Fibroblast of skin of back (primary cell): ENCODE results near the gene NACC2.

Experiments used
- DNase-seq: peaks from one replicate; pipeline ENCODE4 v3.0.0-alpha.2; 2013

NACC2 gene

GRCh38 chr9:136007934-136008692, 87.0 kb downstream of the NACC2 start:
- peak; percentile 81 for DNase-seq

- no peak for DNase-seq
These were observed 87.7 kb downstream of the NACC2 start for GRCh38 chr9:136007276-136007933.

- no peak for DNase-seq
These were observed 88.9 kb downstream of the NACC2 start for GRCh38 chr9:136006169-136006568.

- DNase-seq, result no peak
These were observed 90.4 kb downstream of the NACC2 start for GRCh38 chr9:136004712-136005111.

- no peak for DNase-seq
These were observed 90.9 kb downstream of the NACC2 start for GRCh38 chr9:136004219-136004618.

GRCh38 chr9:136003411-136004218, 91.5 kb downstream of the NACC2 start:
- DNase-seq, result no peak

GRCh38 chr9:136002881-136003280, 92.2 kb downstream of the NACC2 start:
- DNase-seq, result no peak

GRCh38 chr9:136002215-136002614, 92.9 kb downstream of the NACC2 start:
- no peak for DNase-seq

GRCh38 chr9:136001231-136001630, 93.9 kb downstream of the NACC2 start:
- DNase-seq, result no peak

GRCh38 chr9:135998410-135999071, 96.5 kb downstream of the NACC2 start:
- DNase-seq, result no peak

- no peak for DNase-seq
These were observed 97.1 kb downstream of the NACC2 start for GRCh38 chr9:135998016-135998380.

GRCh38 chr9:135997090-135998015, 97.7 kb downstream of the NACC2 start:
- no peak for DNase-seq

GRCh38 chr9:135995816-135996215, 99.3 kb downstream of the NACC2 start:
- no peak for DNase-seq

GRCh38 chr9:135994501-135995192, 100.4 kb downstream of the NACC2 start:
- DNase-seq, result no peak

- no peak for DNase-seq
These were observed 101.2 kb downstream of the NACC2 start for GRCh38 chr9:135993765-135994500.

GRCh38 chr9:135993409-135993742, 101.7 kb downstream of the NACC2 start:
- no peak for DNase-seq

- peak; percentile 77 for DNase-seq
These were observed 102.3 kb downstream of the NACC2 start for GRCh38 chr9:135992486-135993408.

GRCh38 chr9:135991771-135992170, 103.3 kb downstream of the NACC2 start:
- DNase-seq, result no peak
